A549 treated with AZD2906 at 1 μM for 4 hours (cell line): ENCODE results near the gene FDXR. TPM values are rescaled to one million over a fixed set of nuclear protein-coding genes. Genes with fewer than 3 reads are reported as not detected.

Source experiments
- total RNA-seq: library from RNA; stranded (reverse); fragments of 200-300 nt; extraction: Qiagen RNA extraction; gene quantifications from 5 replicates; pipeline ENCODE4 v1.2.3, GENCODE V29; 2022

Gene FDXR
- total RNA-seq: 51.5 to 73.4 TPM (median 61.4 TPM) in 5 replicates

GRCh38 chr17:74872313-74873036 lies at the start of gene FDXR:
Gene FDXR, minus strand, starts transcription at chr17:74872994. Its CDS starts 50 bp downstream, at chr17:74872944.

GRCh38 chr17:74892974-74893911 lies 20.4 kb upstream of the FDXR start, which contains the start of gene FADS6:
Gene FADS6, minus strand, starts transcription at chr17:74893633. Its CDS starts 38 bp downstream, at chr17:74893595.

GRCh38 chr17:74859459-74860228 lies 13.2 kb downstream of the FDXR start, which contains the start of gene GRIN2C:
Gene GRIN2C, minus strand, starts transcription at chr17:74859885. Its CDS starts 4,793 bp downstream, at chr17:74855092.

Other genes starting within 250 kb of the FDXR start
- not detected in 5 replicates for gene CD300E, start 249.3 kb downstream of the FDXR start, total RNA-seq
- gene CD300LF, start 160.1 kb downstream of the FDXR start, total RNA-seq: not detected in 5 replicates
- 0.87 to 1.4 TPM (median 1.2 TPM) in 5 replicates for gene RAB37, start 135.7 kb downstream of the FDXR start, total RNA-seq
- gene NHERF1, start 124.4 kb downstream of the FDXR start, total RNA-seq: 35.6 to 44.7 TPM (median 41.4 TPM) in 5 replicates
- gene NAT9, start 96.6 kb downstream of the FDXR start, total RNA-seq: 48.3 to 56.2 TPM (median 54.1 TPM) in 5 replicates
- 0.11 to 0.43 TPM (median 0.23 TPM) in 5 replicates for gene GRIN2C, start 13.1 kb downstream of the FDXR start, total RNA-seq
- gene FADS6, start 20.6 kb upstream of the FDXR start, total RNA-seq: not detected in 5 replicates
- gene USH1G, start 50.3 kb upstream of the FDXR start, total RNA-seq: 0.06 to 0.13 TPM (median 0.11 TPM) in 5 replicates
- 0.05 to 0.06 TPM in 2 of 5 replicates, not detected in the others for gene OTOP2, start 51.3 kb upstream of the FDXR start, total RNA-seq
- not detected in 5 replicates for gene OTOP3, start 62.9 kb upstream of the FDXR start, total RNA-seq
- 13.2 to 20.3 TPM (median 19.5 TPM) in 5 replicates for gene HID1, start 99.8 kb upstream of the FDXR start, total RNA-seq
- gene CDR2L, start 114.6 kb upstream of the FDXR start, total RNA-seq: 72.0 to 93.7 TPM (median 89.5 TPM) in 5 replicates
- gene MRPL58, start 139.7 kb upstream of the FDXR start, total RNA-seq: 69.5 to 86.3 TPM (median 76.3 TPM) in 5 replicates
- gene ATP5PD, start 174.0 kb upstream of the FDXR start, total RNA-seq: 481 to 554 TPM (median 491 TPM) in 5 replicates
- 30.4 to 32.3 TPM (median 30.9 TPM) in 5 replicates for gene KCTD2, start 174.2 kb upstream of the FDXR start, total RNA-seq
- 23.0 to 32.9 TPM (median 30.2 TPM) in 5 replicates for gene SLC16A5, start 215.0 kb upstream of the FDXR start, total RNA-seq
- gene ARMC7, start 237.0 kb upstream of the FDXR start, total RNA-seq: 16.2 to 20.4 TPM (median 17.2 TPM) in 5 replicates